Mucosa of stomach (tissue), 1 donor: ENCODE results near the gene DMKN.

ENCODE experiments used
- H3K27me3 ChIP-seq: one replicate; pipeline ENCODE4 v1.7.0; 2013; ENCODE audit warnings: mild to moderate bottlenecking, low read length; ENCODE audit not compliant: control insufficient read depth, insufficient read depth
- H3K36me3 ChIP-seq: one replicate; pipeline ENCODE4 v1.7.0; 2013; ENCODE audit warnings: low read length; ENCODE audit not compliant: control insufficient read depth, insufficient read depth
- H3K4me1 ChIP-seq: one replicate; pipeline ENCODE4 v1.7.0; 2013; ENCODE audit warnings: mild to moderate bottlenecking, low read length; ENCODE audit not compliant: control insufficient read depth, insufficient read depth
- H3K4me3 ChIP-seq: one replicate; pipeline ENCODE4 v1.7.0; 2013; ENCODE audit warnings: low read length
- H3K9ac ChIP-seq: one replicate; pipeline ENCODE4 v1.7.0; 2013; ENCODE audit warnings: mild to moderate bottlenecking, low read length, moderate library complexity
- H3K9me3 ChIP-seq: one replicate; pipeline ENCODE4 v1.7.0; 2013; ENCODE audit warnings: mild to moderate bottlenecking, low read length, moderate library complexity; ENCODE audit not compliant: control insufficient read depth
- donor health status: Pancreatic carcinoma.

The DMKN gene

DNA sequence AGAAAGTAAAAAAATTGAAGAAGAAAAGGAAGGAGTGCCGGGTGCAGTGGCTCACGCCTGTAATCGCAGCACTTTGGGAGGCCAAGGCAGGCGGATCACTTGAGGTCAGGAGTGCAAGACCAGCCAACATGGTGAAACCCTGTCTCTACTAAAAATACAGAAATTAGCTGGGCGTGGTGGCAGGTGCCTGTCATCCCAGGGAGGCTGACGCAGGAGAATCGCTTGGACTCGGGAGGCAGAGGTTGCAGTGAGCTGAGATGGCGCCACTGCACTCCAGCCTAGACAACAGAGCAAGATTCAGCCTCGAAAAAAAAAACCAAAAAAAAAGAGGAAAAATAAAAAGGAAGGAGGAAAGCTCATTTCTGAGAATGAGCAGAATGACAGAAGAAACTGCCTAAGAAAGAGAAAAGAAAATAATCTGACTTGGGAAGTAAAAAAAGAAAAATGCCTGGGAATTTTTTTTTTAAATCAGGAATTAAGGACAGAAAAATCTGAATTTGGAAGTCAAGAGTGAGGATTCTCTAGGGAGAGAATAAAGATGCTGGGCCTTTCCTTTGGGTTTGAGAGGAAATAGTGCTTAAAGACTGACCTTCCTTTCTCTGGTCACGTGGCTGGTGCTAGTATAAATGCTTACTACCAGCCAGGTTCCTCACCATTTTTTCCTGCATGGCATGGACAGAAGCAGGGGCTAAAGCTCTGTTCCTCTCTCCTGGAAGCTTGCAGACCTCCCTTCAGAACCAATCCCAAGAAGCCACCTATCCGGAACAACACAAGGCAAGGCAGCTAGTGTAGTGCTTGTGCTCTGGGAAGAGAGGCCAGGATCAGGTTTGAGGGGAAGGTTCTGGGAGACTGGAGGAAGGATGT lies 65.6 kb downstream of the DMKN start, which contains the start of gene FFAR2:
TSS of gene FFAR2 (plus strand) at position 652 of the 864 bp plus-strand sequence. CDS start 1,458 bp downstream, outside the sequence.
- Histone ChIP-seq H3K4me3 (no peak within 1 kb of the TSS), H3K36me3 (no peaks in the 10 kb centered on the region), H3K9ac (no peak within 1 kb of the TSS), H3K27me3 (peaks cover 7% of the 10 kb centered on the region), H3K4me1 (peaks cover 19% of the 10 kb centered on the region), H3K9me3 (no peaks in the 10 kb centered on the region)
